GM04503 (cell line): Measurements from ENCODE around the gene TMEM74B.
"Not testable (repeated sequence)": the region's sequence is repeated elsewhere in the genome, so short reads cannot be mapped to it uniquely, and the experiment has no call there.

Experiments used
- DNase-seq: peaks from one replicate; pipeline ENCODE4 v3.0.0-alpha.2; 2012; ENCODE audit warnings: low read depth

The TMEM74B gene

DNA sequence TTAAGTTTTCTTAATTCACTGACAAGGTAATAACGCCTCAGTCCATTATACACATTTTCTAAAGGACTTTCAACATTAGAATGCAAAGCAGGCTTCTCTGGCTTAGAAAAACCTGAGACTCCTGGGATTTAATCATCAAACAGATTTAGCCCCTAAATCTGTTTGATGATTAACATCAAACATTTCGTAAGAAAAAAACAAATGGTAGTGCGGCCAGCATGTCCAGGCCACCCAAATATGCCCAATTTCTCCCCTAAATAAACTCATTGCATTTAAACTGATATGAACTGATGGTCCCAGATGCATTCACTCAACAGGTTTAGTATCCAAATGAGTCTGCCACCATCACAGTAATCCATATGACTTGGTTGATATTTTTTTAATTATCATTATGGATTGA, 6.2 kb downstream of the TMEM74B start:
- no peak for DNase-seq

DNA sequence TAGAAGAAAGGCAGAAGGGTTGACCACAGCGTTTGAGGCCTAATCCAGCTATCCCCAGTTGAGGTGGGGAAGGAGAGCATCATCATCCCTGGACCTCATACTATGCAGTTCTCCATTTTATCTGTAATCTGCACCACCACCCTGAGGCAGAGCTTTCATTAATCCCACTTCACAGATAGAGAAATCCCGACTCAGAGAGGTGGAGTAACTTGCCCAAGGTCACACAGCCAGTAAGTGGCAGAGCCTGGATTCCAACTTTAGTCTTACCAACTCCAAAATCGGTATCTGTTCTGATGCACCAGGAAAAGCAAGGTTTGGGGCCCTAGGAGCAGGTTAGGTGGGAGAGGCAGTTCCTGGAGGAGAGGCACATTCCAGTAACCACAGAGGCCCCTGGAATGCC, 6.7 kb downstream of the TMEM74B start:
- no peak for DNase-seq

DNA sequence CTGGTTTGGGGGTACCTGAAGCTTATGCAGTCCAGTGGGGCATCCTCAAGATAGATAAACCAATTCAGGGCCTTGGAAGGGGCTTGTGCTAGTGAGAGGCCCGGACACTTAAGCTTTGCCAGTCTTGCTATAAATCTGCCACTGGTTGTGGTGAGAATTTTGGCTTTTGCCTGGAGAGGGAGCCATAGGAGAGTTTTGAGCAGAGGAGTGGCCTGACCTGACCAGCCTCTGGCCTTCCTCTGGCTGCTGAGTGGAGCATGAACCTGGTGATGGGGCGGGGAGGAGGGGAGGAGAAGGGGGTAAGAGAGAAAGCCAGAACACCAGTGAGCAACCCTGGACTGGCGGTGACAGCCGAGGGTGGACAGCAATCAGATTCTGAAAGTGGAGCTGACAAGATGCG, 7.1 kb downstream of the TMEM74B start:
- DNase-seq = no peak

DNA sequence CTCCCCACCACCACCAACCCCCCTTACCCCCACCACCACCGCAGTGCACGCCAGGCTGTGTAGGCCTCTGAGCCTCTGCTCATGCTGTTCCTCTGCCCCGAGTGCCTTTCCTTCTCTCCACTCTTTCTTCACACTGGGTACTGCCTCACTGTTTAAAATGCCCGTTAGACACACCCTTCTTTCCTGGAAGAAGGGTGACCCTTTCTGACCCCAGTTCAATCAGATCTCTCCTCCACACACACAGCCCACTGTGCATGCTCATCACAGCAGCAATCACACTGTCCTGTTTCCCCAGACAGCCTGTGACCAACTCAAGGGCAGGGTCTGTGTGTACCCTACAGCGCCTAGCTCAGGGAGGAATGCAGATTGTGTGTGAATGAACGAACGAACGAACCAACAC, 10.0 kb downstream of the TMEM74B start:
- DNase-seq = no peak

DNA sequence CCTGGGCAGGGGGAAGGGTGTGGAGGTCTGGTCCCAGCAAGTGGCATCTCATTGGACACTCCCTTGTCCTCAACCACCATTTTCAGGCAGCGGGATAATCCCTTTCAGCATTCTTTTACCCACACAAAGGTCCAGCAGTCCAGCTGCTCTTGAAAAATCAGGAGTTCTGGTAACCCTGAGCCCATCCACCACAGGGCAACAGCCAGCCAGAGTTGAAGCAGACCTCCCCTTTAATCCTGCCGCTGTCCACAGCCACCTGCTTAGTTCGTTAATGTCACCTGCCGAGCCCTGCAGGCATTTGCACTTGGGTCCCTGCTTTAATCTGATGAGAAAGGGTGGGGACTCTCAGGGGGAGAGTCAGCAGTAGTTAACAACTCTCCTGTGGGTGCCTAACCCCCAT, 11.1 kb downstream of the TMEM74B start:
- DNase-seq = no peak

DNA sequence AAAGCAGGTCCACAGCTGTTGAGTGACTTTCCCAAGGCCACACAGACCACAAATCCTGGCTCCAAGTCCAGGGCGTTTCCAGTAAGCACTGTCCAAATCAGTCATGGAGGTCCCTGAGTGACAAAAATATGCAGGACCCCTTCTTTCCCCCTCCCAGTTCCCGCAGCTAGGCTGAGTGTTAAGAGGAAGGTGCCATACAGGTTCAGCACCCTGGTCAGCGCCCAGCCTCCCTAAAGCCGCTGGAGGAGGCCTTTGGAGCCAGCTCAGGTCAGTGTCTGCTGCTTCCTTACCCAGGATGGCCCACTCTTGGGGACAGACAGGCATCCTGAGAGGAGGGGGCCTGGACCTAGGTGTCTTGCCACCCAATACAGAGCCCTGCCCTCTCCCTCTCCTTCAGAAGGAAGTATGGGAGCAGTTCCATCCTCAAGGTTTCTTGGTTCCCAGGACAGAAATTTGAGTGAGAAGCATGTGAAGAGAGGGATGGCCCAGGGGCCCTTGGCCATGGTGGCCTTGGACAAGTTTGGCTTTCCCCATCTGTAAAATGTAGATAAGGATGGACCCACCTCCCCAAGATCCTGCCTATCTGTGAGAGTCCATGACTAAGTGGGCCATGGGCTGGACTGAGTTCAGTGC, 13.2 kb downstream of the TMEM74B start:
- no peak for DNase-seq

DNA sequence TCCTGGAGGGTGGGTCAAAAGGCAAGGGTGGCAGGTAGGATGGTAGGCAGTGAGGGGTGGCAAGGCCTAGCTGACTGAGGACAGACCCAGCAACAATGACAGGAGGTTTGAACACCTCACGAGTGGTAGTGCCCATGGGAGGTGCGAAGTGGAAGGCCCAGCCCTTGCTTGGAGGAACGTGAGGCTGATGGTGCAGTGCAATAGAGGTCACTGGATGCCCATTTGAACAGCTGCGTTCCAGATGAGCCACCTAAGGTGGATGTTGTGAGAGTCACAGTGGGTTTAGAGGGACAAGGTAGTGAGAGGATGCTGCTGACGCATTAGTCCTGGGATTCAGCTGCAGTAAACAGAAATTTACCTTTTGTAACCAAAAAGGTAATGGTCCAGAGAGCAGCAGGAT, 15.6 kb downstream of the TMEM74B start:
- DNase-seq = no peak

DNA sequence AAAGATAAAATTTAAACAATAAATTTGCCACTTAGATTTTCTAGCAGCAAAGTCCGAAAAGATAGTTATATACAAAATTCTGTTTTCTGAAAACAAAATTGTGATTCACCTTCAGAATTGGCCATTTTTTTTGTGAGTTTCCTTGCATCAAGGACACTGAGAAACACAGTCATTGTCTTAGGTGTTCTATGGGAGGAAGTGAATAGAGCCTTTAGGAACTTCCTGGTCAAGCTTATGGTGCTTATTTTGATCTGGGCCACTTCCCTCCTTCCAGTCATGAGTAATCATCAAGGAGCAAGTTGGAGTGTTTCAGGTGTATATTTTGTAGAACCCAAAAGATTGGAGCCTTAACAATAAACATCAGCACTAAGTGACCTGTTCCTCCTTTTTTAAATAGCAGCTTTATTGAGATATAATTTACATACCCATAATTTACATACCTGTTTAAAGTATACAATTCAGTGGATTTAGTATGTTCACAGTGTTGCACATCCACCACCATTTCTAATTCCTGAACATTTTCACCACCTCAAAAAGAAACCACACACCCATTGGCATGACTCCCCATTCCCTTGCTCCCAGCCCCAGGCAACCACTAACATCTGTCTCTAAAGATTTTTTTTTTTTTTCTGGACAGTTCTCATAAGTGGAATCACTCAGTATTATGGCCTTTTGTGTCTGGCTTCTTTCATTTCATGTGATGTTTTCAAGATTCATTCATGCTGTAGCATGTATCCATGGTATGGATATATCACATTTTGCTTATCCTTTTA, 17.6 kb downstream of the TMEM74B start:
- DNase-seq = no peak

DNA sequence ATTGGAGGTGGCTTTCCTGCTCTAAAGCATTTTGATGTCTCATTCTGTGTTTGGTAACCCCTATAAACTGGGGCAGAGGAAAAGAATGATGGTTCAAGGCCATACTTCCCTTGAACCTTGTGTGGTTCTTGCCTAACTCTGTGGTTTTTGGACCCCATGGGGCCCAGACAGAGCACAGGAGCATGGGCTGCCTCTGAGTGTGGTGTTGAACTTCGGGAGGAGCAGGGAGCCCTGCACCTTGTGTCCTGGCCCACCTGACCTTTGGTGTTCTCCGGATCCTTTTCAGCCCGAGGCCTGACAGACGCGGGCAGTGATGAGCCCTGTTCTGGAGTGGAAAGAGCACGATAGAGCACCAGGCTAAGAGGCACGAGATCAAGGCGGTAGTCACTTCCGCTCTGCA, 18.8 kb downstream of the TMEM74B start:
- no peak for DNase-seq

DNA sequence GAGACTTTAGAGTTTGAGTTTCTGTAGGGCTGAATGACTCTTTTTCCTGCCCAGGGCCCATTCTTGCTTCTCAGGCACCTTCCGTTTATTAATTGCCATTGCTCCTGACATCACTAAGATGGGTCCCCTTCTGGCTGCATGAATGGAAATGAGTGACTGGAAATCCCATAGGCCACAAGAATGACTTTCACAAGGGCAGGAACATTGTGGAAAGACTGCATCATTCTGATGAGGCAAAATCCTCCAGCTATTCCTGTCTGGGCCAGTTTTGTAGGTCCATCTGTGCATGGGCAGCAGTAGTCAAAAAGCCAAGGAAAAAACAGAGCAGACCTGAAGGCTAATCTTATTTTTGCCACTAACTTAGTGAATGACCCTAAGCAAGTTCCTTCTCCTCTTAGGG, 19.3 kb downstream of the TMEM74B start:
- no peak for DNase-seq

DNA sequence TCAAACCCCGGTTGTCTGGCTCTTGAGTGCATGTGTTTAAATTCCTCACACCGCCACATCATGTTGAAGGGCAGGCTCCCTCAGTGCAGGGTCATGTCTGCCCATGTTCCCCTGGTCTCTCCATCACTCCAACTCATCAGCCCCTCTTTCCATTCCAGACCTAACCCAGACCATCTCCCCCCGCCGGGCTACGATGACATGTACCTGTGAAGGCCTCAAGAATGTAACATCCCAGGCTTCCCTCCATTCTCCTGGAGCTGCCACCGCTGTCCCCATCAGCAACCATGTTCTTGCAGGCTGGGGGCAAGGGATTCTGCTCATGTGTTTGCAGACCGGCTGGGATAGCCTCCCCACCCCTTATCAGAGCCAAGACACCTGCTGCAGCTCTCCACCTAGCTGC, 19.9 kb downstream of the TMEM74B start:
- DNase-seq = no peak

DNA sequence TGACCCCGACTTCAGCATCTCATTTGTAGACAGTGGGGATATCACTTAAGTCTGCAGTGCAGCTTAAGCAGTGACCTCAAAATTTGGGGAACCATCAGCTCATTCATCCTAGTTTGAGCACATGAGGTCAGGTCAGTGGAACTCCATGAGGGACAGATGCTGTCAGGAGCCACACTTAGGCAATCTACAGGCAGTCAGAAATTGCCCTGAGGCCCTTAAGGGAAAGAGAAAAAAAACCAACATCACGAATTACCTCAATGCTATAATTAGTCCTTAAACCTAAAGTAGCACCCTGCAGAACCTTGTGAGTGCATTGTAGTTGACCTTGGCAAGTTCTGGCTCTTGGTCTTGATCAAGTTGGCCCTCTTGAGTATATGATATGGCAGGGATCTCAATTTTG, 21.1 kb downstream of the TMEM74B start:
- no peak for DNase-seq

DNA sequence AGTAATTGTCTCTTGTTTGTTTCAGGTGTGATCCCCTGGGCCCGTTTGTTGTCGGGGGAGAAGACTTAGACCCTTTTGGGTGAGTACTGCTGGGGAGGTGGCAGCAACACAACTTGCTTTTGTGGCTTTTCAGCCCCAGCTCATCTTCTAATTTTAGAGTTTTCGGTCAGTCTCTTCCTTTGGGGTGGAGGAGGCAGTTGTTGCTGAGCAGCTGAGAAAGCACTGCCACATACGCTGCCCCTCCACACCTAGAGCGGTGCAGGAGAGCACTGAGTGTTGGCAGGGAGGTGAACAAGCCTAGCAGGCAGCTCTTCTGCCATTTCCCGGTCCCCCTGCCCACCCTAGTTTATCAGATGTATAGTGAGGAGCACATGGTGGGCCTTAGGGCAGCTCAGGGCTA, 21.7 kb downstream of the TMEM74B start:
- no peak for DNase-seq

DNA sequence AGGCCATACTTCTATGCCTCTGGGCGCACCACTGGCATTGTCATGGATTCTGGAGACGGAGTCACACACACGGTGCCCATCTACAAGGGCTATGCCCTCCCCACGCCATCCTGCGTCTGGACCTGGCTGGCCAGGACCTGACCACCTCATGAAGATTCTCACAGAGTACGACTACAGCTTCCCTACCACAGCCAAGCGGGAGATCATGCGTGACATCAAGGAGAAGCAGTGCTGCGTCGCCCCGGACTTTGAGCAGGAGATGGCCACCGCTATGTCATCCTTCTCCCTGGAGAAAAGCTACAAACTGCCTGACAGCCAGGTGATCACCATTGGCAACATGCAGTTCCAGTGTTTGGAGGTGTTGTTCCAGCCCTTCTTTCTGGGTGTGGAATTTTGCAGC, 23.8 kb downstream of the TMEM74B start:
- no peak for DNase-seq

DNA sequence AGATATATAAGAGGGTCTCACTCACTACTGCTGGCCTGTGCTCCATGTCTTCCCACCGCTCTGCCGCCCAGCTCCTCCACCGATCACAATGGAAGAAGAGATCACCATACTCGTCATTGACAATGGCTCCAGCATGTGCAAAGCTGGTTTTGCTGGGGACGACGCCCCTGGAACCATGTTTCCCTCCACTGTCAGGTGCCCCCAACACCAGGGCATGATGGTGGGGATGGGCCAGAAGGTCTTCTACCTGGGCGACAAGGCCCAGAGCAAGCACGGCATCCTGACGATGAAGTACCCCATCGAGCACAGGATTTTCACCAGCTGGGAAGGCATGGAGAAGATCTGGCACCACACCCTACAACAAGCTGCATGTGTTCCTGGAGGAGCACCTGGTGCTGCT, 24.3 kb downstream of the TMEM74B start:
- no peak for DNase-seq

DNA sequence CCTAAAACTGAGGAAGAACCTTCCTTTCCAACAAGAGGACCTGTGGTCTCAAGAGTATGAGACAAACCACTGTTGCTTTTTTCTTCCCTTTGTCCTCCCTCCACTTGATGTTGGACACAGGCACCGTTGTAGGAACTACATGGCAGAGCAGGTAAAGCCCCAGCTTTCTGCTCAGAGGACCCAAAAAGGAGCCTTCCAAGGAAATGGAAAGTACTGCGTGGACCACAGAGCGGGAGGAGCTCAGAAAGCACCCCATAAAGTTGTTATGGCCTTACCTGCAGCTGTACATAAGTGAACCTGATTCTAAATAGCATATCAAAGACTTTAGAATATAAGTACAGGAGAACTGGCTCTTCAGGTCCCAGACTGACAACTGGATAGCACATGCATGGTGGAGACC, 29.4 kb downstream of the TMEM74B start:
- DNase-seq = no peak

DNA sequence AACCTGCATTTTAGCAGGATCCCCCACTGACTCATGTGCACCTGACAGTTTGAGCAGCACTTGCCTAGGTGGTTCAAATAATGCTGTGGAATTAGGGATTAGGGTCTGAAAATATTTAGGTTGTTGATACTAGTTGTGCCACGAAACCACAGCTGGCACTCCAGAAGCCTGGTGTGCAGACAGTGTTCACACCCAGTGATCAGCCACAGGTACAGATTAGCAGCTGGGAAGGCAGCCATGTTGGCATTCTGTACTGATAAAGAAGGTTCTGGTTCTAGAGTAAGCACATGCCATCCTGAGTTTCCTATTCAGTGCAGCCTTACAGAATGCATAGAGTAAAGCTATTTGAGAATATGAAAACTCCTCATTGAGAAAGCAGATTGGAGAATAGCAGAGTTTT, 30.1 kb downstream of the TMEM74B start:
- DNase-seq = no peak

DNA sequence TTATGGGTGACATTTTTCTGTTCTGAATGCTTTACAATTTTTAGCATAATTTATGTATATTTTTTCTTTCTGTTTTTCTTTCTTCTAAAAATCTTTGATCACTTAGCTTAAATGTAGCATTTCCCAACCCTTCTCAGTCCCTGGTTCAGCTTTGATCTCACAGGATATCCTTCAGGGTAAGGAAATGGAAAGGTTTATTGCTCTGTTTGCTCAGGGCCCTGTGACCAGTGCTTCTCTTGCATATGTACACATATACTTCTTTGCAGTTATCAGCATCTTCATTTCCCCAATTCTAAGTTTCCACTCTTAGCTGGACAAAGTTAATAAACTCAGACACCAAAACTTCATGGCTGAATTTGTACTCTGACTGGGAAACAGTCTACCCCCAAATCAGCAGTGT, 30.6 kb downstream of the TMEM74B start:
- DNase-seq = no peak

DNA sequence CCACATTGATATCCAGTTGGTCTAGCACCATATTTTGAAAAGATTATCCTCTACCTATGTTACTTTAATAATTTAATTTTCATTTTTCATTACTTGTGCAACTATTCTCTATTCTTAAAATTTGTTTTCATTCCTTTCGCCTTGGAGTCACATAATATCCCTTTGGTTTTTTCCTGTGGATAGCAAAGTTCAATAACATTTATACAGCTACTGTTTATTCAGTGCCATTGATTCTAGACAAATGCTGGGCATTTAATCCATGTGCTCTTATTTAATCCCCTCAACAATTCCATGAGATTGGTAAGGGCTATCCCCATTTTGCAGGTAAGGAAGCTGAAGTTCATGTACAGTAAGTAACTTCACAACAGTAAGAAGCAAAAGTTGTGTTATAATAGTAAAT, 33.8 kb downstream of the TMEM74B start:
- DNase-seq = no peak

DNA sequence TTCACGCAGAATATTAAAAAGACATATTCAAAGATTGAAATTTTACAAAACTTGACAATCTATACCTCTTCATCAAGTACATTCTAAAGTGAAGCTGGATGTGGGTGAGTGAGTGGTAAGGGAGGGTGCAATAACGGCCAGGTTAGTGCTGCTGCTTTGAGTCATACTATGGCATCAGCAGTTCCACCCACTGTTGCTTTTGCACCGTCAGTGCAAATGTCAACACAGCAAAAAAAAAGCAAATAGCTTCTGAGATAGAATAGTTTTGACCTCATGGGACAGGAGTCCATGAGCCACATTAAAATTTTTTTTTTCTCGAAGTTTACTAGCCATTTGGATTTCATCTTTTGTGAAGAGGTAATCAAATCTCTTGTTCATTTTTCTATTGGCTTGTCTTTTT, 34.6 kb downstream of the TMEM74B start:
- no peak for DNase-seq

DNA sequence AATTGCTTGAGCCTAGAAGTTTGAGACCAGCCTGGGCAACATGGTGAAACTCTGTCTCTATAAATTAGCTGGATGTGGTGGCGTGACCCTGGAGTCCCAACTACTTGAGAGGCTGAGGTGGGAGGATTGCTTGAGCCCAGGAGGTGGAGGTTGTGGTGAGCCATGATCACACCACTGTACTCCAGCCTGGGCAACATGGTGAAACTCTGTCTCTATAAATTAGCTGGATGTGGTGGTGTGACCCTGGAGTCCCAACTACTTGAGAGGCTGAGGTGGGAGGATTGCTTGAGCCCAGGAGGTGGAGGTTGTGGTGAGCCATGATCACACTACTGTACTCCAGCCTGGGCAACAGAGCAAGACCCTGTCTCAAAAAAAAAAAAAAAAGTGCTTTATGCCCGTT, 35.0 kb downstream of the TMEM74B start:
- not testable (repeated sequence) for DNase-seq

DNA sequence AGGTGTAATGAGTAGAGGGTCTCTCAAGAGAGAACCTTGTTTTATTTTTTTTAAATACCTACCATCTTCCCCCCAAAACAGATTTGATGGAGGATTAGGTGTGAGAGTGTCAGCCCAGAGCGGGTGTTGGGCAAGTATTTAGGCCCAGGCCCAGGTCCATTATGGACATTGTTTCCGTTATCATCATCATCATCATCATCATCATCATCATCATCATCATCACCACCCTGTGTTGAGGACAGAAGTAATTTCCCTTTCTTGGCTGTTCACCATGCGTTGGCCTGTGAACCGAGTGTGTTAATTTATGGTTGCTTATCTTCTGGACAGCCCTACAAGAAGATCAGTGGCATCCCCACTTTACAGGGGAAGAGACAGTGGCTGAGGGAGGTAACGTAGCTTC, 37.8 kb downstream of the TMEM74B start:
- no peak for DNase-seq

DNA sequence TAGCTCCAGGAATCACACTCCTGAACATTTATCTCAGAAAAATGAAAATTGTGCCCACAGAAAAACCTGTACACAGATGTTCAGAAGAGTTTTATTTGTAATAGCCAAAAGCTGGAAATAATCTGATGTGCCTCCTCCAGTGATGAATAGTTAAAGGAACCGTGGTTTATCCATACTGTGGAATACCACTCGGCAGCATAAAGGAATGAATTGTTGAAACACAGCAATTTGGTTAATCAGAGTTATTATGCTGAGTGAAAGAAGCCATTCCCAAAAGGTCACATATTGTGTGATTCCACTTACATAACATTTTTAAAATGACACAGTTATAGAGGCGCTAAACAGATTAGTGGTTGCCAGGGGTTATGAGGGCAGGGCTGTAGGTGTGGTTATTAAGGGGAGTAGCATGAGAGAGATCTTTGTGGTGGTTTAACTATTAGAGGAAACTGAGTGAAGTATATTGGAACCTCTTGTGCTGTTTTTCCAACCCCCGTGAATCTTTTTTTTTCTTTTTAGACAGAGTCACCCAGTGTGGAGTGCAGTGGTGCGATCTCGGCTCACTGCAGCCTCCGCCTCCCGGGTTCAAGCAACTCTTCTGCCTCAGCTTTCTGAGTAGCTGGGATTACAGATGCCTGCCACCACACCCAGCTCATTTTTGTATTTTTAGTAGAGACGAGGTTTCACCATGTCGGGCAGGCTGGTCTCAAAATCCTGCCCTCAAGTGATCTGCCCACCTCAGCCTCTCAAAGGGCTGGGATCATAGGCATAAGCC, 40.2 kb downstream of the TMEM74B start:
- no peak for DNase-seq
